WTC11 (cell line): ENCODE results near the gene AMBRA1.

ENCODE experiments used
- AFF4 ChIP-seq: sonication (generic); formaldehyde crosslinking; IDR thresholded peaks from 2 replicates; pipeline ENCODE4 v1.8.1; 2023; ENCODE audit warnings: mild to moderate bottlenecking, missing genetic modification reagents, borderline replicate concordance
- CBFB ChIP-seq: sonication (generic); formaldehyde crosslinking; IDR thresholded peaks from 2 replicates; pipeline ENCODE4 v1.8.1; 2022; ENCODE audit warnings: mild to moderate bottlenecking, low read depth, missing genetic modification reagents
- CREB1 ChIP-seq: sonication (generic); formaldehyde crosslinking; IDR thresholded peaks from 2 replicates; pipeline ENCODE4 v1.8.0; 2023; ENCODE audit warnings: mild to moderate bottlenecking, missing genetic modification reagents
- ESRRA ChIP-seq: sonication (generic); formaldehyde crosslinking; IDR thresholded peaks from 2 replicates; pipeline ENCODE4 v1.8.1; 2022; ENCODE audit warnings: mild to moderate bottlenecking, missing genetic modification reagents, borderline replicate concordance
- GABPB1 ChIP-seq: sonication (generic); formaldehyde crosslinking; IDR thresholded peaks from 2 replicates; pipeline ENCODE4 v1.8.1; 2023; ENCODE audit warnings: mild to moderate bottlenecking, missing genetic modification reagents
- IRF2 ChIP-seq: sonication (generic); formaldehyde crosslinking; IDR thresholded peaks from 2 replicates; pipeline ENCODE4 v1.8.0; 2022; ENCODE audit warnings: low read depth, missing genetic modification reagents, borderline replicate concordance
- KAT7 ChIP-seq: sonication (generic); formaldehyde crosslinking; IDR thresholded peaks from 2 replicates; pipeline ENCODE4 v1.8.1; 2023; ENCODE audit warnings: missing genetic modification reagents, mild to moderate bottlenecking, borderline replicate concordance
- NFATC4 ChIP-seq: fragments of 250-450 bp; sonication (Bioruptor Pico); IDR thresholded peaks from 2 replicates; pipeline ENCODE4 v1.9.0; 2021; ENCODE audit warnings: mild to moderate bottlenecking
- SP1 ChIP-seq: sonication (generic); formaldehyde crosslinking; conservative IDR thresholded peaks from 2 replicates; pipeline ENCODE4 v1.8.1; 2022; ENCODE audit warnings: missing genetic modification reagents
- ZNF121 ChIP-seq: sonication (generic); formaldehyde crosslinking; IDR thresholded peaks from 2 replicates; pipeline ENCODE4 v1.8.0; 2023; ENCODE audit warnings: missing genetic modification reagents
- TF ChIP-seq, protein P1 (sequence below): fragments of 200-600 bp; IDR thresholded peaks from 2 replicates; pipeline ENCODE4 v1.8.0; 2022; ENCODE audit warnings: antibody characterized with exemption
- TF ChIP-seq, protein P2 (sequence below): sonication (generic); formaldehyde crosslinking; IDR thresholded peaks from 2 replicates; pipeline ENCODE4 v1.8.0; 2023; ENCODE audit warnings: missing genetic modification reagents, mild to moderate bottlenecking, borderline replicate concordance
- TF ChIP-seq, protein P3 (sequence below): sonication (generic); formaldehyde crosslinking; IDR thresholded peaks from 2 replicates; pipeline ENCODE4 v1.8.1; 2023; ENCODE audit warnings: mild to moderate bottlenecking, missing genetic modification reagents
- TF ChIP-seq, protein P4 (sequence below): sonication (generic); formaldehyde crosslinking; IDR thresholded peaks from 2 replicates; pipeline ENCODE4 v1.8.1; 2023; ENCODE audit warnings: mild to moderate bottlenecking, missing genetic modification reagents, moderate library complexity

DNA sequence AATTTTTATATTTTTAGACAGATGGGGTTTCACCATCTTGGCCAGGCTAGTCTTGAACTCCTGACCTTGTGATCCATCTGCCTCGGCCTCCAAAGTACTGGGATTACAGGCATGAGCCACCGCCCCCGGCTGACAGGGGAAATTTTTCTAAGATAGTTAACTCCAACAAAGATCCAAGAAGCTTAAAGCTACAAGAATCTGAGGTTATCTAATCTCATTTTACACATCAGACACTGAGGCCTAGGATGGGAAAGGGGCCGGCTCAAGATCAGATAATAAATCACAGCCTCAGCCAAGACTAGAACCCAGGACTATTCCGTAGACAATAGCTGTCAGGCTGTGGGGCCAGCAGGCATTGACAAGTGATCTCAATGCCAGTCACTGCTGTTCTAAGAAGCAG lies 94.0 kb downstream of the AMBRA1 start:
- no peak for TF ChIP-seq CBFB (CRISPR knock-in tag)
- TF ChIP-seq CREB1 (CRISPR knock-in tag): no peak
- TF ChIP-seq, protein P1, sequence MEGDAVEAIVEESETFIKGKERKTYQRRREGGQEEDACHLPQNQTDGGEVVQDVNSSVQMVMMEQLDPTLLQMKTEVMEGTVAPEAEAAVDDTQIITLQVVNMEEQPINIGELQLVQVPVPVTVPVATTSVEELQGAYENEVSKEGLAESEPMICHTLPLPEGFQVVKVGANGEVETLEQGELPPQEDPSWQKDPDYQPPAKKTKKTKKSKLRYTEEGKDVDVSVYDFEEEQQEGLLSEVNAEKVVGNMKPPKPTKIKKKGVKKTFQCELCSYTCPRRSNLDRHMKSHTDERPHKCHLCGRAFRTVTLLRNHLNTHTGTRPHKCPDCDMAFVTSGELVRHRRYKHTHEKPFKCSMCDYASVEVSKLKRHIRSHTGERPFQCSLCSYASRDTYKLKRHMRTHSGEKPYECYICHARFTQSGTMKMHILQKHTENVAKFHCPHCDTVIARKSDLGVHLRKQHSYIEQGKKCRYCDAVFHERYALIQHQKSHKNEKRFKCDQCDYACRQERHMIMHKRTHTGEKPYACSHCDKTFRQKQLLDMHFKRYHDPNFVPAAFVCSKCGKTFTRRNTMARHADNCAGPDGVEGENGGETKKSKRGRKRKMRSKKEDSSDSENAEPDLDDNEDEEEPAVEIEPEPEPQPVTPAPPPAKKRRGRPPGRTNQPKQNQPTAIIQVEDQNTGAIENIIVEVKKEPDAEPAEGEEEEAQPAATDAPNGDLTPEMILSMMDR: no peak
- TF ChIP-seq, protein P2, sequence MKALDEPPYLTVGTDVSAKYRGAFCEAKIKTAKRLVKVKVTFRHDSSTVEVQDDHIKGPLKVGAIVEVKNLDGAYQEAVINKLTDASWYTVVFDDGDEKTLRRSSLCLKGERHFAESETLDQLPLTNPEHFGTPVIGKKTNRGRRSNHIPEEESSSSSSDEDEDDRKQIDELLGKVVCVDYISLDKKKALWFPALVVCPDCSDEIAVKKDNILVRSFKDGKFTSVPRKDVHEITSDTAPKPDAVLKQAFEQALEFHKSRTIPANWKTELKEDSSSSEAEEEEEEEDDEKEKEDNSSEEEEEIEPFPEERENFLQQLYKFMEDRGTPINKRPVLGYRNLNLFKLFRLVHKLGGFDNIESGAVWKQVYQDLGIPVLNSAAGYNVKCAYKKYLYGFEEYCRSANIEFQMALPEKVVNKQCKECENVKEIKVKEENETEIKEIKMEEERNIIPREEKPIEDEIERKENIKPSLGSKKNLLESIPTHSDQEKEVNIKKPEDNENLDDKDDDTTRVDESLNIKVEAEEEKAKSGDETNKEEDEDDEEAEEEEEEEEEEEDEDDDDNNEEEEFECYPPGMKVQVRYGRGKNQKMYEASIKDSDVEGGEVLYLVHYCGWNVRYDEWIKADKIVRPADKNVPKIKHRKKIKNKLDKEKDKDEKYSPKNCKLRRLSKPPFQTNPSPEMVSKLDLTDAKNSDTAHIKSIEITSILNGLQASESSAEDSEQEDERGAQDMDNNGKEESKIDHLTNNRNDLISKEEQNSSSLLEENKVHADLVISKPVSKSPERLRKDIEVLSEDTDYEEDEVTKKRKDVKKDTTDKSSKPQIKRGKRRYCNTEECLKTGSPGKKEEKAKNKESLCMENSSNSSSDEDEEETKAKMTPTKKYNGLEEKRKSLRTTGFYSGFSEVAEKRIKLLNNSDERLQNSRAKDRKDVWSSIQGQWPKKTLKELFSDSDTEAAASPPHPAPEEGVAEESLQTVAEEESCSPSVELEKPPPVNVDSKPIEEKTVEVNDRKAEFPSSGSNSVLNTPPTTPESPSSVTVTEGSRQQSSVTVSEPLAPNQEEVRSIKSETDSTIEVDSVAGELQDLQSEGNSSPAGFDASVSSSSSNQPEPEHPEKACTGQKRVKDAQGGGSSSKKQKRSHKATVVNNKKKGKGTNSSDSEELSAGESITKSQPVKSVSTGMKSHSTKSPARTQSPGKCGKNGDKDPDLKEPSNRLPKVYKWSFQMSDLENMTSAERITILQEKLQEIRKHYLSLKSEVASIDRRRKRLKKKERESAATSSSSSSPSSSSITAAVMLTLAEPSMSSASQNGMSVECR: no peak
- no peak for TF ChIP-seq KAT7 (CRISPR knock-in tag)
- no peak for TF ChIP-seq IRF2 (CRISPR knock-in tag)
- TF ChIP-seq, protein P3, sequence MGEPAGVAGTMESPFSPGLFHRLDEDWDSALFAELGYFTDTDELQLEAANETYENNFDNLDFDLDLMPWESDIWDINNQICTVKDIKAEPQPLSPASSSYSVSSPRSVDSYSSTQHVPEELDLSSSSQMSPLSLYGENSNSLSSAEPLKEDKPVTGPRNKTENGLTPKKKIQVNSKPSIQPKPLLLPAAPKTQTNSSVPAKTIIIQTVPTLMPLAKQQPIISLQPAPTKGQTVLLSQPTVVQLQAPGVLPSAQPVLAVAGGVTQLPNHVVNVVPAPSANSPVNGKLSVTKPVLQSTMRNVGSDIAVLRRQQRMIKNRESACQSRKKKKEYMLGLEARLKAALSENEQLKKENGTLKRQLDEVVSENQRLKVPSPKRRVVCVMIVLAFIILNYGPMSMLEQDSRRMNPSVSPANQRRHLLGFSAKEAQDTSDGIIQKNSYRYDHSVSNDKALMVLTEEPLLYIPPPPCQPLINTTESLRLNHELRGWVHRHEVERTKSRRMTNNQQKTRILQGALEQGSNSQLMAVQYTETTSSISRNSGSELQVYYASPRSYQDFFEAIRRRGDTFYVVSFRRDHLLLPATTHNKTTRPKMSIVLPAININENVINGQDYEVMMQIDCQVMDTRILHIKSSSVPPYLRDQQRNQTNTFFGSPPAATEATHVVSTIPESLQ (CRISPR knock-in tag): no peak
- TF ChIP-seq, protein P4, sequence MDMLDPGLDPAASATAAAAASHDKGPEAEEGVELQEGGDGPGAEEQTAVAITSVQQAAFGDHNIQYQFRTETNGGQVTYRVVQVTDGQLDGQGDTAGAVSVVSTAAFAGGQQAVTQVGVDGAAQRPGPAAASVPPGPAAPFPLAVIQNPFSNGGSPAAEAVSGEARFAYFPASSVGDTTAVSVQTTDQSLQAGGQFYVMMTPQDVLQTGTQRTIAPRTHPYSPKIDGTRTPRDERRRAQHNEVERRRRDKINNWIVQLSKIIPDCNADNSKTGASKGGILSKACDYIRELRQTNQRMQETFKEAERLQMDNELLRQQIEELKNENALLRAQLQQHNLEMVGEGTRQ (CRISPR knock-in tag): no peak
- TF ChIP-seq SP1 (CRISPR knock-in tag): no peak
- no peak for TF ChIP-seq ZNF121 (CRISPR knock-in tag)
- no peak for TF ChIP-seq AFF4 (CRISPR knock-in tag)
- TF ChIP-seq NFATC4: no peak
- no peak for TF ChIP-seq ESRRA (CRISPR knock-in tag)
- TF ChIP-seq GABPB1: no peak
